ENCODE results near the gene SMC1B.

DNA sequence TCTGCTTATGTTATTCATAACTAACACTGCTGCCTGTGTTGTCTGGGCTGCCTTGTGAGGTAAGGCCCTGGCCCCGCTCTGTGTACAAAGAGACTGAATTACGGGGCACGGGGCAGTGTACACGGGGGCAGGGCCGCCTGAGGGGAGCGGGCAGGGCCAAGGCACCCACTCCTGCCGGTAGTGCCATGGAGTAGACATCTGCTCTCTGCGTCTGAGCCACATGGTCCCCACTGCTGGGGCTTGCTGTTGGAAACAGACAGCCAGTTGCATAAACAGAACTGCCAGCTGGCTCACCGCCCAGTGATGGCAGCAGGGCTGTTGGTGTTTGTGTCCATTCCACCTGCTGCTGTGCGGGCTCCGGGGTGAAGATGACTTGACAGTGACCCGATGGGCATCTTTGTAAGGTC is 83.9 kb downstream of the SMC1B start:
- TF ChIP-seq, protein P1, sequence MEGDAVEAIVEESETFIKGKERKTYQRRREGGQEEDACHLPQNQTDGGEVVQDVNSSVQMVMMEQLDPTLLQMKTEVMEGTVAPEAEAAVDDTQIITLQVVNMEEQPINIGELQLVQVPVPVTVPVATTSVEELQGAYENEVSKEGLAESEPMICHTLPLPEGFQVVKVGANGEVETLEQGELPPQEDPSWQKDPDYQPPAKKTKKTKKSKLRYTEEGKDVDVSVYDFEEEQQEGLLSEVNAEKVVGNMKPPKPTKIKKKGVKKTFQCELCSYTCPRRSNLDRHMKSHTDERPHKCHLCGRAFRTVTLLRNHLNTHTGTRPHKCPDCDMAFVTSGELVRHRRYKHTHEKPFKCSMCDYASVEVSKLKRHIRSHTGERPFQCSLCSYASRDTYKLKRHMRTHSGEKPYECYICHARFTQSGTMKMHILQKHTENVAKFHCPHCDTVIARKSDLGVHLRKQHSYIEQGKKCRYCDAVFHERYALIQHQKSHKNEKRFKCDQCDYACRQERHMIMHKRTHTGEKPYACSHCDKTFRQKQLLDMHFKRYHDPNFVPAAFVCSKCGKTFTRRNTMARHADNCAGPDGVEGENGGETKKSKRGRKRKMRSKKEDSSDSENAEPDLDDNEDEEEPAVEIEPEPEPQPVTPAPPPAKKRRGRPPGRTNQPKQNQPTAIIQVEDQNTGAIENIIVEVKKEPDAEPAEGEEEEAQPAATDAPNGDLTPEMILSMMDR (IDR thresholded peaks at IDR 0.05 in 8 of 11, conservative IDR thresholded peaks at IDR 0.05 in 3 of 11), result no peak
- TF ChIP-seq POLR2A (IDR thresholded peaks at IDR 0.05), result no peak

All from spleen (tissue), 7 donors.